Activated naive CD8-positive, alpha-beta T cell treated with anti-CD3 and anti-CD28 coated beads, Interleukin-2, amount 10 ng/mL, durations not matched to agents 7 days and 5 days (primary cell): ENCODE results near the gene ACP1. TPM values are rescaled to one million over a fixed set of nuclear protein-coding genes. Genes with fewer than 3 reads are reported as not detected.

Experiments
- ATAC-seq: fragments of 150-1000 bp; cut with Tn5 transposase; one replicate; pipeline ENCODE4 v1.10.0; 2021; ENCODE audit warnings: low read depth, moderate library complexity
- POLR2A ChIA-PET: fragments of 350-600 bp; sonication (Branson Sonifier 250); formaldehyde crosslinking; loops from one replicate; lab custom pipeline; 2021; ENCODE audit warnings: antibody characterized with exemption; lab: Charles Lee
- DNase-seq: peaks from one replicate; pipeline ENCODE4 v3.0.0; 2021
- H3K27ac Mint-ChIP-seq: one replicate; pipeline ENCODE4 v1.8.0; 2022; ENCODE audit warnings: mild to moderate bottlenecking, mixed read lengths
- H3K27me3 Mint-ChIP-seq: one replicate; pipeline ENCODE4 v1.8.0; 2022; ENCODE audit warnings: mild to moderate bottlenecking, moderate library complexity, mixed read lengths
- H3K36me3 Mint-ChIP-seq: one replicate; pipeline ENCODE4 v1.8.0; 2021; ENCODE audit warnings: mild to moderate bottlenecking, mixed read lengths
- H3K4me1 Mint-ChIP-seq: one replicate; pipeline ENCODE4 v1.8.0; 2021; ENCODE audit warnings: mixed read lengths
- H3K4me3 Mint-ChIP-seq: one replicate; pipeline ENCODE4 v1.8.0; 2022; ENCODE audit warnings: mild to moderate bottlenecking, moderate library complexity, mixed read lengths
- H3K9me3 Mint-ChIP-seq: one replicate; pipeline ENCODE4 v1.8.0; 2021; ENCODE audit warnings: mixed read lengths
- total RNA-seq, 2 experiments: library from RNA; stranded (reverse); gene quantifications; one replicate each; pipeline ENCODE4 v1.2.3, GENCODE V29; 2021

The ACP1 gene
- total RNA-seq, 2 experiments from 2014 or later, result 88.9 to 101 TPM

DNA sequence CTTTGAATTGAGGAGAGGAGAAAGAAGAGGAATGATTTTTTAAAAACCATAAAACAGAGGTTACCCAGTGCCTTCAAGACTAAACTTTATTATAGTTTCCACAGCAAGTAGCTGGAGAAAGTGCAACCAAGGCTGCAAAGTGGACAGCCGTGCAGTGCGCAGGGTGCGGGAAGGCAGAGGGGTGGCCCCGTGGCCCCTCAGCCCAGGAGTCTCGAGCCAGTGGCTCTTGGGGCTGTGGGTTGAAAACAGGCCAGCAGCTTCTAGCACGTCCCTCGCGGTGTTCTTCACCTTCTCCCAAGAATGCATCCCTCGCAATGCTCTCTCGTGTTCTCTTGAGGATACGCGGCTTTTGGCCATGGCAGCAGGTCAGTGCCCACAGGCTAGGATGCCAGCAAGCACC lies 51.6 kb downstream of the ACP1 start:
- POLR2A ChIA-PET, result no interaction called here
- Mint-ChIP-seq H3K36me3 (no peaks in the 10 kb centered on the region), H3K27ac (no peak overlapping the region), H3K4me1 (peaks cover 18% of the 10 kb centered on the region), H3K27me3 (no peaks in the 10 kb centered on the region), H3K9me3 (peaks cover 5% of the 10 kb centered on the region), H3K4me3 (no peak overlapping the region)
- ATAC-seq, result no peak
- DNase-seq, result no peak

- ATAC-seq (peak; percentile 45), DNase-seq (no peak)
- Mint-ChIP-seq H3K4me1 (peaks cover 18% of the 10 kb centered on the region), H3K27me3 (peaks cover 5% of the 10 kb centered on the region), H3K27ac (no peak overlapping the region), H3K4me3 (no peak overlapping the region), H3K36me3 (no peaks in the 10 kb centered on the region), H3K9me3 (peaks cover 5% of the 10 kb centered on the region)
- POLR2A ChIA-PET, result interaction anchor here (0.6 kb wide), 1 partner anchor 142 kb away, joined by 5 read pairs; no protein-coding TSS in a partner anchor
These were observed 53.0 kb downstream of the ACP1 start for GRCh38 chr2:317501-318424.

DNA sequence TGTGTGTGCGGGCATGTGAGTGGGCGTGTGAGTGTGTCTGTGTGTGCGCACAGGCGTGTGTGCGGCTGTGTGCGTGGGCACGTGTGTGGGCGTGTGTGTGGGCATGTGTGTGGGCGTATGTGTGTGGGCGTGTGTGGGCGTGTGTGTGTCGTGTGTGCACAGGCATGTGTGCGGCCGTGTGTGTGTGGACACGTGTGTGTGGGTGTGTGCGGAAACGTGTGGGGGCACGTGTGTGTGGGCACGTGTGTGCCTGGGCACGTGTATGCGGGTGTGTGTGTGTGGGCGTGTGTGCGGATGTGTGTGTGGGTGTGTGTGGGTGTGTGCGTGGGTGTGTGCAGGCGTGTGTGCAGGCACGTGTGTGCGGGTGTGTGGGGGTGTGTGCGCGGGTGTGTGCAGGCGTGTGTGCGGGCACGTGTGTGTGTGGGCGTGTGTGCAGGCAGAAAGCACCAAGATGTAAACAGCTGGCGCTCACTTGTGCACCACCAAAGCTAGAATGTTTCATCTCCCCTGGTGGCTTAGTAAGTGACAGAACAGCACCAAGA lies 54.4 kb downstream of the ACP1 start:
- H3K4me1 Mint-ChIP-seq, result peaks cover 18% of the 10 kb centered on the region
- no peak overlapping the region for H3K4me3 Mint-ChIP-seq
- DNase-seq, result no peak
- POLR2A ChIA-PET, result no interaction called here
- no peaks in the 10 kb centered on the region for H3K36me3 Mint-ChIP-seq
- H3K27me3 Mint-ChIP-seq, result peaks cover 11% of the 10 kb centered on the region
- no peak for ATAC-seq
- H3K9me3 Mint-ChIP-seq, result peaks cover 5% of the 10 kb centered on the region
- H3K27ac Mint-ChIP-seq, result no peak overlapping the region

DNA sequence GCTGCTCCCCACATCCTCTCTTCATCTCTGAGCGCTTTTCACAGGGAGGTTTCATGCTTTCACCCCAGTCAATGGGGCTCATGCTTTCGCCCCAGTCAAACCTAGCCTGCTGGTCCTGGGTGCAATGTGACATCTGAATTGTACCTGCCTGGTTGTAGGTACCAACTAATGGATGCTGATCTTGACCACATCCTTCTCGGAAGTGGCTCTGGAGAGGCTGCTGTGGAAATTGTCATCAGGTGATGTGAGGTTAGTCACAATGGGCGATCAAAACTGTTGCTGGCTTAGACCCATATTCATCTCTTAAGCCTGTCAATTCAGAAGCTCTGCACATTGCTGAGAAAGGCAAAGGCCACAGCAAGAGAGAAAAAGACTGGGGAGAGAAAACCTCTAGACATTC lies 55.8 kb downstream of the ACP1 start:
- peaks cover 18% of the 10 kb centered on the region for H3K4me1 Mint-ChIP-seq
- DNase-seq, result no peak
- no peak for ATAC-seq

GRCh38 chr2:322326-322725 lies 57.6 kb downstream of the ACP1 start:
- ATAC-seq (no peak), DNase-seq (no peak)
- POLR2A ChIA-PET, result no interaction called here
- peaks cover 32% of the 10 kb centered on the region for H3K27me3 Mint-ChIP-seq
- no peak overlapping the region for H3K4me3 Mint-ChIP-seq
- H3K27ac Mint-ChIP-seq, result no peak overlapping the region
- no peaks in the 10 kb centered on the region for H3K36me3 Mint-ChIP-seq
- peaks cover 12% of the 10 kb centered on the region for H3K9me3 Mint-ChIP-seq
- peaks cover 16% of the 10 kb centered on the region for H3K4me1 Mint-ChIP-seq

More for the DNA sequence above, 55.8 kb downstream of the ACP1 start:
- H3K27me3 Mint-ChIP-seq, result peaks cover 19% of the 10 kb centered on the region
- no peak overlapping the region for H3K4me3 Mint-ChIP-seq
- peaks cover 5% of the 10 kb centered on the region for H3K9me3 Mint-ChIP-seq
- POLR2A ChIA-PET, result no interaction called here
- H3K36me3 Mint-ChIP-seq, result no peaks in the 10 kb centered on the region
- H3K27ac Mint-ChIP-seq, result no peak overlapping the region

GRCh38 chr2:323035-323434 lies 58.3 kb downstream of the ACP1 start:
- POLR2A ChIA-PET, result no interaction called here
- Mint-ChIP-seq H3K4me3 (no peak overlapping the region), H3K4me1 (peaks cover 12% of the 10 kb centered on the region), H3K9me3 (peaks cover 15% of the 10 kb centered on the region), H3K27ac (no peak overlapping the region), H3K27me3 (peaks cover 35% of the 10 kb centered on the region), H3K36me3 (no peaks in the 10 kb centered on the region)
- ATAC-seq (no peak), DNase-seq (no peak)

Other genes starting within 250 kb of the ACP1 start
- gene FAM110C, start 218.4 kb upstream of the ACP1 start, total RNA-seq, result under 1 TPM; 0.68 to 0.69 TPM
- gene SH3YL1, start 915 bp upstream of the ACP1 start, total RNA-seq, result 10 to 100 TPM; 32.8 to 40.1 TPM
- gene ALKAL2, start 23.1 kb downstream of the ACP1 start, total RNA-seq, result not detected